Measurements from ENCODE around the gene TEX35.

GRCh38 chr1:178504286-178504685, 8.6 kb upstream of the TEX35 start:
- TF ChIP-seq EZH2 (IDR thresholded peaks at IDR 0.05; ENCODE audit: low read length, unreplicated experiment) = no peak
- no peak for TF ChIP-seq CTCF (conservative IDR thresholded peaks at IDR 0.05; ENCODE audit: low read depth, low read length)
- TF ChIP-seq EZH2phosphoT487 (IDR thresholded peaks at IDR 0.05; ENCODE audit: borderline replicate concordance, low read length) = no peak

Data from PC-3 (cell line).